Mesenchymal stem cell (in vitro differentiated cells and primary cell): Measurements from ENCODE around the gene OCIAD2.

ENCODE experiments used
- DNase-seq: peaks from one replicate; pipeline ENCODE4 v3.0.0-alpha.2; 2013
- H2AFZ ChIP-seq: one replicate; pipeline ENCODE4 v1.6.1; 2013; ENCODE audit warnings: low read depth, mild to moderate bottlenecking, control low read depth, inconsistent platforms, low read length, moderate library complexity
- H2AK5ac ChIP-seq: 2 replicates; pipeline ENCODE4 v1.6.1; 2013; ENCODE audit warnings: low read length, moderate library complexity, mild to moderate bottlenecking, inconsistent platforms; ENCODE audit not compliant: severe bottlenecking
- H2BK120ac ChIP-seq: one replicate; pipeline ENCODE4 v1.6.1; 2013; ENCODE audit warnings: low read depth, mild to moderate bottlenecking, inconsistent platforms, low read length, moderate library complexity
- H2BK12ac ChIP-seq, 2 experiments: one replicate each; pipeline ENCODE4 v1.6.1; 2013; ENCODE audit warnings: inconsistent platforms in 2 of 2, low read length in 2 of 2, mild to moderate bottlenecking in 2 of 2, moderate library complexity in 2 of 2, control low read depth in 1 of 2
- H2BK15ac ChIP-seq: one replicate; pipeline ENCODE4 v1.6.1; 2013; ENCODE audit warnings: mild to moderate bottlenecking, low read depth, inconsistent platforms; ENCODE audit not compliant: poor library complexity, severe bottlenecking
- H2BK5ac ChIP-seq: 2 replicates; pipeline ENCODE4 v1.6.1; 2013; ENCODE audit warnings: low read depth, mild to moderate bottlenecking, low read length, control low read depth, inconsistent platforms; ENCODE audit not compliant: poor library complexity, severe bottlenecking
- H3K14ac ChIP-seq, 2 experiments: one replicate each; pipeline ENCODE4 v1.6.1; 2013; ENCODE audit warnings: inconsistent platforms in 2 of 2, low read length in 2 of 2, control low read depth in 1 of 2, mild to moderate bottlenecking in 1 of 2, moderate library complexity in 1 of 2
- H3K18ac ChIP-seq, 2 experiments: one replicate each; pipeline ENCODE4 v1.6.1; 2013; ENCODE audit warnings: inconsistent platforms in 2 of 2, low read length in 2 of 2, control low read depth in 1 of 2, low read depth in 1 of 2, mild to moderate bottlenecking in 1 of 2
- H3K23ac ChIP-seq, 2 experiments: one replicate each; pipeline ENCODE4 v1.6.1; 2013; ENCODE audit warnings: inconsistent platforms in 2 of 2, low read length in 2 of 2, mild to moderate bottlenecking in 2 of 2, moderate library complexity in 2 of 2, control low read depth in 1 of 2
- H3K27ac ChIP-seq: 2 replicates; pipeline ENCODE4 v1.5.1; 2013; ENCODE audit warnings: mild to moderate bottlenecking, moderate library complexity, low read length, control low read depth, inconsistent platforms; ENCODE audit not compliant: poor library complexity, severe bottlenecking
- H3K27me3 ChIP-seq, 2 experiments: 2 replicates each; pipeline versions ENCODE4 v1.6.1 to v1.7.0; 2013; ENCODE audit warnings: low read length in 2 of 2, mild to moderate bottlenecking in 2 of 2, moderate library complexity in 2 of 2, control low read depth in 1 of 2, inconsistent platforms in 1 of 2; ENCODE audit not compliant: control insufficient read depth in 1 of 2, insufficient read depth in 1 of 2
- H3K36me3 ChIP-seq, 2 experiments: 2 replicates each; pipeline versions ENCODE4 v1.6.1 to v1.7.0; 2013; ENCODE audit warnings: low read length in 2 of 2, control low read depth in 1 of 2, inconsistent platforms in 1 of 2, low read depth in 1 of 2, mild to moderate bottlenecking in 1 of 2; ENCODE audit not compliant: insufficient read depth in 2 of 2, control insufficient read depth in 1 of 2
- H3K4ac ChIP-seq, 2 experiments: one replicate each; pipeline ENCODE4 v1.6.1; 2013; ENCODE audit warnings: inconsistent platforms in 2 of 2, low read length in 2 of 2, mild to moderate bottlenecking in 2 of 2, moderate library complexity in 2 of 2, control low read depth in 1 of 2, low read depth in 1 of 2
- H3K4me1 ChIP-seq: 2 replicates; pipeline ENCODE4 v1.6.1; 2013; ENCODE audit warnings: low read depth, low read length, control low read depth; ENCODE audit not compliant: control insufficient read depth, insufficient read depth
- H3K4me2 ChIP-seq: 2 replicates; pipeline ENCODE4 v1.6.1; 2013; ENCODE audit warnings: low read length, mild to moderate bottlenecking, inconsistent platforms; ENCODE audit not compliant: poor library complexity, severe bottlenecking
- H3K4me3 ChIP-seq, 2 experiments: 2 replicates each; pipeline versions ENCODE4 v1.5.1 to v1.7.0; 2013; ENCODE audit warnings: low read length in 2 of 2, mild to moderate bottlenecking in 2 of 2, control low read depth in 1 of 2, low read depth in 1 of 2; ENCODE audit not compliant: insufficient read depth in 1 of 2
- H3K79me1 ChIP-seq: replicated peaks from 2 replicates; pipeline ENCODE4 v1.6.1; 2013; ENCODE audit warnings: mild to moderate bottlenecking, control low read depth, low read length, inconsistent platforms; ENCODE audit not compliant: poor library complexity, severe bottlenecking
- H3K9ac ChIP-seq: 2 replicates; pipeline ENCODE4 v1.7.0; 2013; ENCODE audit warnings: mild to moderate bottlenecking, low read length, moderate library complexity
- H3K9me3 ChIP-seq: 2 replicates; pipeline ENCODE4 v1.7.0; 2013; ENCODE audit warnings: mild to moderate bottlenecking, low read length; ENCODE audit not compliant: control insufficient read depth
- H4K8ac ChIP-seq: one replicate; pipeline ENCODE4 v1.6.1; 2013; ENCODE audit warnings: inconsistent platforms, mild to moderate bottlenecking, low read length, moderate library complexity
- H4K91ac ChIP-seq: one replicate; pipeline ENCODE4 v1.6.1; 2013; ENCODE audit warnings: mild to moderate bottlenecking, low read length, inconsistent platforms
- WGBS: methylation state at CpG from one replicate; pipeline ENCODE4 v1.1.7; 2013; ENCODE audit warnings: mixed read lengths; 5-methylcytosine and 5-hydroxymethylcytosine counted together

OCIAD2 gene

DNA sequence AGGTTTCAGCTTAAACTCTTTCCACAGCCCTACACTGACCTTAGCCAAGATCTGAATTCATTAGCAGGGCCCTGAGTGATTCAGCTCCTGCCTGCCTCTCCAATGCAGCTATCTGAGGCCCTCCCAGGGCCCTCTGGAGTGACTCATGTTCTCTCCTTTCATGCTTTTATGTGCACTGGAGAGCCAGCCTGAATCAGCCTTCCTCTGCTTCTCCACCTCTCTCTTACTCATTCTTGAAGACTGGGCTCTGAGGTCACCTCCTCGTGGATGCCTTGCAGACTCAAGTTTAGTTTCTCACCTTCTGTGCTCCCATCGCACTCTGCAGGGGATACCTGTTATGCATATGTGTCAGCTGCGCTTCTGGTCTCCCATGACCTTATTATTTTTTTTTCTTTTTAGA, 3.1 kb upstream of the OCIAD2 start:
- Histone ChIP-seq H2AK5ac (no peak overlapping the region), H4K91ac (no peak overlapping the region), H3K4me3 (no peak overlapping the region), H3K23ac (no peak overlapping the region), H3K27ac (peak overlapping the region; percentile 91), H2AFZ (no peak overlapping the region), H2BK12ac (no peak overlapping the region), H3K18ac (no peak overlapping the region), H3K4ac (no peak overlapping the region), H2BK120ac (no peak overlapping the region), H3K4me1 (peaks cover 18% of the 10 kb centered on the region), H3K14ac (no peak overlapping the region), H2BK15ac (no peak overlapping the region), H2BK5ac (no peak overlapping the region), H3K9me3 (no peaks in the 10 kb centered on the region), H3K79me1 (no peaks in the 10 kb centered on the region), H3K4me2 (no peak overlapping the region), H3K27me3 (no peaks in the 10 kb centered on the region), H4K8ac (no peak overlapping the region), H3K9ac (peak overlapping the region; percentile 31), H3K36me3 (no peaks in the 10 kb centered on the region)
- peak; percentile 96 for DNase-seq
- WGBS = 0% methylated on average over 2 of the region's 3 CpGs

DNA sequence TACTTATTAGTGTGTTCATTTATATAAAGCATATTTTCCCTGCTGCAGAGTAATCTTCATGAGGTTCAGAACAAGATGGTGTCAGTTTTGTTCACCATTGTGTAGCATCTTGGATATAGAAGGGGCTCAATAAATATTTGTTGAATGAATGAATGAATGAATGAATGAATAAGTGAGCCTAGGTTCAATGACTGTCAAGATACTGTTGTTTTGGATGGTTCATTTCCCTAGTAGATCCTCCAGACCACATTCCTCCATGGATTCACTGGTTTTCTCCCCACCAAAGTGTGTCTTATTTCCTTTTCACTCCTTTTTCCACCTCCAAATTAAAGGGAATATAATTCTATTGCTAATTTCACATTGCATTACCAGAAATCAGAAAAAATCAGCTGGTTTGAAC, 2.1 kb upstream of the OCIAD2 start:
- Histone ChIP-seq H3K9ac (no peak overlapping the region), H3K9me3 (no peaks in the 10 kb centered on the region), H3K79me1 (no peaks in the 10 kb centered on the region), H3K36me3 (peaks cover 2 to 3% of the 10 kb centered on the region in 2 experiments), H3K14ac (no peak overlapping the region), H2BK12ac (no peak overlapping the region), H3K27me3 (no peaks in the 10 kb centered on the region), H2AK5ac (no peak overlapping the region), H2BK5ac (no peak overlapping the region), H2AFZ (no peak overlapping the region), H2BK120ac (no peak overlapping the region), H3K4me2 (no peak overlapping the region), H3K4ac (no peak overlapping the region), H3K4me1 (peaks cover 18% of the 10 kb centered on the region), H4K8ac (no peak overlapping the region), H3K27ac (peak overlapping the region; percentile 33), H3K23ac (no peak overlapping the region), H3K4me3 (no peak overlapping the region), H4K91ac (no peak overlapping the region), H2BK15ac (no peak overlapping the region), H3K18ac (no peak overlapping the region)
- no peak for DNase-seq

DNA sequence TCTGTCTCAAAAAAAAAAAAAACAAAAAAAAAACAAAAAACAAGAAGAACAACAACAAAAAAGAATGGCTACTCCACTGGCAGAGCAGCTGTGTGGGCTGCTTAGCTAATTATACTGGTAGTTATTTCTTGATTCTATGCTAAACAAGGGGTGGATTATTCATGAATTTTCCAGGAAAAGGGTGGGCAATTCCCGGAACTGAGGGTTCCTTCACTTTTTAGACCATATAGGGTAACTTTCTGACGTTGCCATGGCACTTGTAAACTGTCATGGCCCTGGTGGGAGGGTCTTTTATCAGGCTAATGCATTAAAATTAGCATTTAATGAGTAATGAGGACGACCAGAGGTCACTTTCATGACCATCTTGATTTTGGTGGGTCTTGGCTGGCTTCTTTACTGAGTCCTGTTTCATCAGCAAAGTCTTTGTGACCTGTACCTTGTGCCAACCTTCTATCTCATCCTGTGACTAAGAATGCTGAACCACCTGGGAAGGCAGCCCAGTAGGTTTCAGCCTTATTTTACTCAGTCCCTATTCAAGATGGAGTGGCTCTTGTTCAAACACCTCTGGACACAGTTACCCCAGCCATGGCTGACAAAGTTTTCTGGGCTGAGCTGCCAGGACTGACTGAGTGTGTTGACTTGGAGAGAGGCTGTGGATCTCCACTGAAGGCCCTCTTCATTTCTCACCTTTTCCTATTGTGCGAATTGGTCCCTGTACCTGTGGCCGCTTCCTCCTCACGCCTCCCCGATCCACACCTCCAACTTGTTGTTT, 1.3 kb upstream of the OCIAD2 start:
- no peaks in the 10 kb centered on the region for H3K79me1 ChIP-seq
- no peaks in the 10 kb centered on the region for H3K9me3 ChIP-seq
- peaks cover 13% of the 10 kb centered on the region for H3K4me1 ChIP-seq
- H3K23ac ChIP-seq = no peak overlapping the region
- no peak overlapping the region for H2BK5ac ChIP-seq
- no peak for DNase-seq
- peak overlapping the region; percentile 52 for H2AK5ac ChIP-seq
- no peak overlapping the region for H3K14ac ChIP-seq
- no peak overlapping the region for H4K8ac ChIP-seq
- no peak overlapping the region for H2BK15ac ChIP-seq
- no peaks in the 10 kb centered on the region for H3K27me3 ChIP-seq
- H4K91ac ChIP-seq = no peak overlapping the region
- no peak overlapping the region for H3K4me2 ChIP-seq
- no peak overlapping the region for H3K9ac ChIP-seq
- no peak overlapping the region for H2AFZ ChIP-seq
- H3K36me3 ChIP-seq = peaks cover 2 to 3% of the 10 kb centered on the region in 2 experiments
- no peak overlapping the region for H3K4ac ChIP-seq
- H3K4me3 ChIP-seq = no peak overlapping the region
- no peak overlapping the region for H2BK120ac ChIP-seq
- peak overlapping the region; percentile 7 for H3K27ac ChIP-seq
- 94% methylated on average over 7 of the region's 7 CpGs for WGBS
- H2BK12ac ChIP-seq = peak overlapping the region in 1 of 2 experiments; percentile 12
- no peak overlapping the region for H3K18ac ChIP-seq

DNA sequence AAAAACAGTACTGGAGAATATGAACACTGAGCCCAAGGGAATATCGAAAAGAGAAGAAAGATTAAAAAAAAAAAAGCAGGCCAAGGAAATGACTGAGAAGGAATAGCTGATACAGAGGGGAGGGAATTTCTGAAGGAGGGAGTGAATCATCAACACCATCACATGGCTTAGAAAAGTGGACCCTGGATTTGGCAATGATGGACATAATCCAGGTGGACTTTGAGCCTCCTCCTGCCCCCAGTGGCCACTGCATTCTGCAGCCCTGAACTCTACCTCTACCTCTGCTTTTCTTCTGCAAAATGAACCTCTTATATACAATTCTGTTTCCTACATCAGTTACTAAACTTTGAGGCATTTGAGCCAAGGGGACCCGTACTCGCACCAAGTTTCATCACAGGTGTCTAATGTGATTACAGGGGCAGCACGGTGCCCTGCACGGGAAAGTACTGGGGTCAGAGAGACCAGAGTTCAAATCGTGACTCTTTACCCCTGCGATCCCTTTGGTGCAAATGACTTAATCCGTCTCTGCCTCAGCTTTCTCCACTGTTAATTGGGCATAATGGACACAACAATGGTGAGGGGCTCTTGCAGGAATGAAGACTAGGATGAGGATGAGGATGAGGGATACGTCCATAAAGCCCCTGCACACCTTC, 1.1 kb downstream of the OCIAD2 start:
- no peak overlapping the region for H2BK12ac ChIP-seq
- peak overlapping the region in 1 of 2 experiments; percentile 15 for H3K18ac ChIP-seq
- peak; percentile 52 for DNase-seq
- peak overlapping the region; percentile 50 for H3K9ac ChIP-seq
- peak overlapping the region; percentile 37 for H3K4me2 ChIP-seq
- H2BK120ac ChIP-seq = no peak overlapping the region
- H3K4me1 ChIP-seq = peaks cover 24% of the 10 kb centered on the region
- H2BK15ac ChIP-seq = no peak overlapping the region
- H3K27me3 ChIP-seq = no peaks in the 10 kb centered on the region
- peak overlapping the region; percentile 97 for H2AK5ac ChIP-seq
- peak overlapping the region; percentile 1 for H2BK5ac ChIP-seq
- no peak overlapping the region for H4K91ac ChIP-seq
- no peak overlapping the region for H3K23ac ChIP-seq
- H4K8ac ChIP-seq = peak overlapping the region; percentile 19
- no peaks in the 10 kb centered on the region for H3K9me3 ChIP-seq
- H3K36me3 ChIP-seq = peaks cover 2 to 6% of the 10 kb centered on the region in 2 experiments
- H2AFZ ChIP-seq = no peak overlapping the region
- no peaks in the 10 kb centered on the region for H3K79me1 ChIP-seq
- peak overlapping the region; percentile 65 to 70 for H3K4me3 ChIP-seq
- H3K4ac ChIP-seq = peak overlapping the region; percentile 13 to 47
- WGBS = 84% methylated on average over 9 of the region's 9 CpGs
- peak overlapping the region; percentile 96 for H3K27ac ChIP-seq
- no peak overlapping the region for H3K14ac ChIP-seq
